Small intestine (tissue), 7 donors: Measurements from ENCODE around the gene RAPGEF4. TPM values are rescaled to one million over a fixed set of nuclear protein-coding genes. Genes with fewer than 3 reads are reported as not detected.

ENCODE experiments used
- DNase-seq, 2 donors: peaks; one replicate each; pipeline versions ENCODE4 v3.0.0 to v3.0.0-alpha.2; 2013
- FAIRE-seq: peaks from 2 replicates; lab custom pipeline; 2012; peaks lifted over from hg19 to GRCh38; lab: Jason Lieb, UNC
- H3K27ac ChIP-seq, 3 donors: one replicate each; pipeline ENCODE4 v1.5.1; 2013; ENCODE audit warnings: low read length in 2 of 3, mild to moderate bottlenecking in 2 of 3, control low read depth in 1 of 3, inconsistent platforms in 1 of 3, low read depth in 1 of 3, moderate library complexity in 1 of 3
- H3K27me3 ChIP-seq, 3 donors: one replicate each; pipeline ENCODE4 v1.6.1; 2013; ENCODE audit warnings: low read length in 3 of 3, inconsistent platforms in 1 of 3; ENCODE audit not compliant: control insufficient read depth in 3 of 3, insufficient read depth in 3 of 3
- H3K36me3 ChIP-seq, 3 donors: one replicate each; pipeline ENCODE4 v1.6.1; 2013; ENCODE audit warnings: low read length in 3 of 3, inconsistent platforms in 1 of 3, low read depth in 1 of 3, mild to moderate bottlenecking in 1 of 3, moderate library complexity in 1 of 3; ENCODE audit not compliant: control insufficient read depth in 3 of 3, insufficient read depth in 2 of 3
- H3K4me1 ChIP-seq, 3 donors: one replicate each; pipeline ENCODE4 v1.6.1; 2013; ENCODE audit warnings: low read length in 2 of 3, inconsistent platforms in 1 of 3, low read depth in 1 of 3, mild to moderate bottlenecking in 1 of 3, moderate library complexity in 1 of 3; ENCODE audit not compliant: control insufficient read depth in 3 of 3, insufficient read depth in 2 of 3
- H3K4me3 ChIP-seq, 3 donors: one replicate each; pipeline ENCODE4 v1.5.1; 2013; ENCODE audit warnings: low read length in 3 of 3, control low read depth in 1 of 3, inconsistent platforms in 1 of 3, low read depth in 1 of 3, mild to moderate bottlenecking in 1 of 3, moderate library complexity in 1 of 3
- H3K9me3 ChIP-seq, 2 donors: one replicate each; pipeline ENCODE4 v1.6.1; 2013; ENCODE audit warnings: low read depth in 1 of 2, low read length in 1 of 2; ENCODE audit not compliant: control insufficient read depth in 2 of 2, insufficient read depth in 1 of 2
- WGBS, 3 donors: extraction: QIAGEN DNeasy Blood & Tissue Kit; methylation state at CpG; one replicate each; pipeline ENCODE4 v1.1.7; 2013; 5-methylcytosine and 5-hydroxymethylcytosine counted together
- polyA plus RNA-seq, 4 donors: library from polyadenylated mRNA; stranded (reverse) in 3 of 4; unstranded in 1 of 4; fragments of 200-250 nt in 3 of 4; fragments of 120-200 nt in 1 of 4; gene quantifications; one replicate each; pipeline versions ENCODE4 v1.2.1 to v1.2.3, GENCODE V29; 2013
- donor health status: healthy with polysubstance abuse.
- donor health status: control.
- donor health status: control.
- donor health status: Bipolar disorder and iron deficiency.
- donor health status: healthy.

Gene RAPGEF4
- polyA plus RNA-seq, 4 donors = 0.45 to 7.2 (median 3.4) TPM

GRCh38 chr2:172889768-172890430, 154.3 kb downstream of the RAPGEF4 start:
- Histone ChIP-seq H3K27ac (no peak overlapping the region), H3K36me3 (no peaks in the 10 kb centered on the region), H3K9me3 (no peaks in the 10 kb centered on the region), H3K4me3 (no peak overlapping the region), H3K27me3 (peaks cover 0 to 2% (median 0%) of the 10 kb centered on the region in 3 donors), H3K4me1 (no peaks in the 10 kb centered on the region)
- DNase-seq (no peak), FAIRE-seq (no peak)
- 45 to 61% (median 57%) methylated on average over 7 of the region's 7 CpGs for WGBS, 3 donors

DNA sequence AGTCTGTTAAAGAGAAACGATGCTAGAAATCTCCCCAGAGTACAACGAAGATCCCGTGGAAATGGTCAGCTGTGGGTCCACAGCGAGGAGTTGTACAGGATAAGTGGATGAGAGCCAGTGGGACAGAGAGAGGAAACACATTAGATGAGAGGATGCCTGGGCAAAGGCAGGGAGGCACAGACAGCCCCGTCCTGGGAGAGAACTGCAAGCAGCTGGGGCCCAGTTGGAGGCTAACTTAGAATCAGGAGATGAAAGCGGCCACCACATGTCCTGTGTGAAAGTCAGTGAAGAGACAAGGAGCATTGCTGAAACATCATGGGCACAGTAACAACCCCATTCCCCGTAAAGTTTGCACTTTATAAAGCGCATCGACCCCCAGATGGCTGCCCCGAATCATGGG, 157.5 kb downstream of the RAPGEF4 start:
- no peaks in the 10 kb centered on the region for H3K36me3 ChIP-seq
- H3K27me3 ChIP-seq = peaks cover 0 to 2% (median 0%) of the 10 kb centered on the region in 3 donors
- no peaks in the 10 kb centered on the region for H3K4me1 ChIP-seq
- no peak overlapping the region for H3K4me3 ChIP-seq
- DNase-seq = no peak
- H3K27ac ChIP-seq = no peak overlapping the region
- H3K9me3 ChIP-seq = no peaks in the 10 kb centered on the region
- FAIRE-seq = no peak
- WGBS, 3 donors = 86 to 90% (median 88%) methylated on average over 10 of the region's 10 CpGs

GRCh38 chr2:172893671-172894070, 158.0 kb downstream of the RAPGEF4 start:
- WGBS, 3 donors = 66 to 82% (median 68%) methylated on average over 2 of the region's 2 CpGs
- no peaks in the 10 kb centered on the region for H3K9me3 ChIP-seq
- no peaks in the 10 kb centered on the region for H3K4me1 ChIP-seq
- H3K36me3 ChIP-seq = no peaks in the 10 kb centered on the region
- FAIRE-seq (no peak), DNase-seq (no peak)
- no peak overlapping the region for H3K27ac ChIP-seq
- H3K27me3 ChIP-seq = peaks cover 0 to 6% (median 3%) of the 10 kb centered on the region in 3 donors
- H3K4me3 ChIP-seq = no peak overlapping the region

DNA sequence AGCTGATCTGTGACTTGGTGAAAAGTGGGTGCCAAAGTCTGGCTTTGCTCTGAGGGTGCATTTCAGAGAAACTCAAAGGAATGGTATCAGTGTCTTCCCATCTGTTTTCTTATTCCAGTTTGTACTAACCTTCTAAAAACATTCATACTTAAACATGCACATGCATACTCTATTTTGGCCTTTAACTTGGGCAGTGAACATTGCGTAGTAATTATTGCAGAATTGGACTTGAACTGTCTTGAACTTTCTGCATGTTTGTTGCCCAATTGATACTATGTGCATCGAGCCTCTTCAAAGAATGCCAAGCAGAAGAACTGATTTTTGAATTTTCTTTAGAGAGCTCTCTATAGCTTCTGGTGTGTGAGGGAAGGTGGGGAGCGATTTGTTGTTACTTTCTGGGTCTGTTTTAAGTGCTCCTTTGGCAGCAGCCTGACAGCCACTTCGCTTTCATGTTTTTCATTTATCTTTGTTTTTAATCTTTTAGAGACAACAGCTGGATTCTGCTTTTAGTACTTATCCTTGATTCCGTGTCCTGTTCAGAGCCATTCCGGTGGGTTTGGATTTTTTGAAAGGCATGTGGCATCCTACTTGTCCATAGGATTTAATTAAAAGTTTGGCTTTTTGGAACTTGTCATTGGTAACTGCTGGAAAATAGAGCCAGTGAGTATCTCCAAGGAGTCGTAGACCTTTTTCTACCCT, 159.2 kb downstream of the RAPGEF4 start:
- no peak overlapping the region for H3K27ac ChIP-seq
- DNase-seq (no peak), FAIRE-seq (no peak)
- H3K36me3 ChIP-seq = no peaks in the 10 kb centered on the region
- H3K4me1 ChIP-seq = no peaks in the 10 kb centered on the region
- 72 to 77% (median 75%) methylated on average over 7 of the region's 7 CpGs for WGBS, 3 donors
- H3K4me3 ChIP-seq = no peak overlapping the region
- H3K27me3 ChIP-seq = peaks cover 0 to 7% (median 3%) of the 10 kb centered on the region in 3 donors
- H3K9me3 ChIP-seq = no peaks in the 10 kb centered on the region

GRCh38 chr2:172896661-172897081, 161.0 kb downstream of the RAPGEF4 start:
- no peak overlapping the region for H3K27ac ChIP-seq
- no peak for FAIRE-seq
- H3K9me3 ChIP-seq = no peaks in the 10 kb centered on the region
- H3K4me3 ChIP-seq = no peak overlapping the region
- H3K4me1 ChIP-seq = no peaks in the 10 kb centered on the region
- DNase-seq = no peak
- no peaks in the 10 kb centered on the region for H3K36me3 ChIP-seq
- 83 to 91% (median 91%) methylated on average over 4 of the region's 4 CpGs for WGBS, 3 donors
- H3K27me3 ChIP-seq = peaks cover 0 to 7% (median 3%) of the 10 kb centered on the region in 3 donors

DNA sequence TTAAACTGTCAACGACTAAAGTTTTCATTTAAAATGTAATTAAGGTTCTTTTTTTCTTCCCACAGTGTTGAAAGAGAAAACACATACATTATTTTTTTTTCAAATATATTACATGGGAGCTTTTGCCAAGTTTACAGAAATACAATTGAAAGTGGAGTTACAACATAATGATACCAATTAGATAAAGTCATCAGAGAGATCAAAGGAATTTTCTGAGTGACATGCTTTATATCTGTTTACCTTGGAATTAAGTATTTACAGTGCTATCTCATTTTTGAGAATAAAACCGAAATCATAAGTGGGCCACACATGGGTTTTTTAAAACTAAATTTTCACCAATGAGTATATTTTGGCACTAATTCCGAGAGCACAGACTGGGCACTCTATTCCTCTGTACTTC, 165.2 kb downstream of the RAPGEF4 start:
- FAIRE-seq = no peak
- 9 to 50% (median 21%) methylated on average over 3 of the region's 3 CpGs for WGBS, 3 donors

DNA sequence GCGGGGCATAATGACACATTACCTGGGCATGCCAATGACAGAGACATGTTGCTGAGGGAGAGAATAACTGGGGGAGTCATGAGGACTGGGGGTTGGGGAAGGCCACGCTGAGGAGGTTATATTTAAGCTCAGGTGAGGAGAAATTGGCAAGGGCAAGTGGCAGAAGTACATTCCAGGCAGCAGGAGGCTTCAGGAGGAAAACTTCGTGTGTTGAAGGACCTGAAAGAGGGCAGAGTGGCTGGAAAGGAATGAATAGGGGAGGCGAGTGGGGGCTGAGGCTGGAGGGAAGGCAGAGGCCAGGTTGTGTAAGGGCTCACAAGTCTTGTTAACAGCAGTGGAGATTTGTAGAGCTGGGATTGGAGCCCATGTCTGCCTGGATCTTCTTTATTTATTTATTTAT, 166.3 kb downstream of the RAPGEF4 start:
- no peak for DNase-seq
- 47 to 79% (median 51%) methylated on average over 4 of the region's 4 CpGs for WGBS, 3 donors
- peaks cover 0 to 5% (median 3%) of the 10 kb centered on the region in 3 donors for H3K27me3 ChIP-seq
- no peaks in the 10 kb centered on the region for H3K36me3 ChIP-seq
- H3K9me3 ChIP-seq = no peaks in the 10 kb centered on the region
- H3K4me1 ChIP-seq = no peaks in the 10 kb centered on the region
- no peak overlapping the region for H3K27ac ChIP-seq
- no peak overlapping the region for H3K4me3 ChIP-seq
- no peak for FAIRE-seq

More for the DNA sequence above, 165.2 kb downstream of the RAPGEF4 start:
- Histone ChIP-seq H3K4me3 (no peak overlapping the region), H3K9me3 (no peaks in the 10 kb centered on the region), H3K4me1 (no peaks in the 10 kb centered on the region), H3K27ac (no peak overlapping the region), H3K27me3 (peaks cover 0 to 5% (median 3%) of the 10 kb centered on the region in 3 donors), H3K36me3 (no peaks in the 10 kb centered on the region)
- no peak for DNase-seq

DNA sequence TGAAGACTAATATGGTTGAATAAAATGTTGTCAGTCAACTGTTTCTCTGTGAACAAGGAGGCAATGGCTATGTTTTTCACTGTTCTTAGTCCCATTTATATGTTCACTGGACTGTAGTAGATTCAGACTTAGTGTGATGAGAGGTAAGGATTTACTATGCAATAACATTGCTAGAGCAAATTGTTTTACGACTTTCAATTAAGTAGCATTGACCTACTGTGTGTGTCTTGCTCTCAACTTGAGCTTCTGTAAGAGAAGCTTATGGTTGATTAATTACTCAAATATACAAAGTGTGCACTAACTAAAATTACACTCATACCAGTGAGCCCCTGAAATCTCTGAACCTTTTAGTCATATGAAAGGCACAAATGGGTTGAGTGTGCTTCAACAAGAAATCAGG, 168.6 kb downstream of the RAPGEF4 start:
- WGBS, 3 donors = 62 to 90% (median 73%) methylated on average over 1 of the region's 1 CpG
- no peak overlapping the region for H3K27ac ChIP-seq
- H3K4me1 ChIP-seq = no peaks in the 10 kb centered on the region
- H3K27me3 ChIP-seq = no peaks in the 10 kb centered on the region
- DNase-seq = no peak
- H3K4me3 ChIP-seq = no peak overlapping the region
- no peaks in the 10 kb centered on the region for H3K36me3 ChIP-seq
- FAIRE-seq = no peak
- no peaks in the 10 kb centered on the region for H3K9me3 ChIP-seq
